Measurements from ENCODE around the gene TRABD2B. TPM values are rescaled to one million over a fixed set of nuclear protein-coding genes. Genes with fewer than 3 reads are reported as not detected.

TRABD2B gene
- total RNA-seq, 6 donors from 2014 or later, result under 0.01 to 2.1 (median 0.62) TPM

GRCh38 chr1:47907177-47907528, 90.0 kb downstream of the TRABD2B start:
- DNase-seq (no peak), ATAC-seq (ENCODE audit: low FRiP score in 2 of 2) (no peak)
- Histone ChIP-seq H3K27ac (no peak overlapping the region), H3K36me3 (no peaks in the 10 kb centered on the region), H3K4me1 (peaks cover 5 to 9% (median 8%) of the 10 kb centered on the region in 4 donors), H3K4me3 (no peak overlapping the region), H3K9me3 (no peaks in the 10 kb centered on the region), H3K27me3 (no peaks in the 10 kb centered on the region)
- 65 to 79% methylated on average over 1 of the region's 1 CpG for WGBS, 2 donors
- TF ChIP-seq EP300 (IDR thresholded peaks at IDR 0.05), result no peak

- DNase-seq (peak in 1 of 2 donors; percentile 60), ATAC-seq (ENCODE audit: low FRiP score in 2 of 2) (no peak)
- Histone ChIP-seq H3K36me3 (no peaks in the 10 kb centered on the region), H3K4me1 (peaks cover 5 to 9% (median 8%) of the 10 kb centered on the region in 4 donors), H3K4me3 (no peak overlapping the region), H3K27ac (no peak overlapping the region), H3K9me3 (no peaks in the 10 kb centered on the region), H3K27me3 (no peaks in the 10 kb centered on the region)
- WGBS, 2 donors, result 65 to 73% methylated on average over 6 to 14 of the region's 14 CpGs
- TF ChIP-seq POLR2AphosphoS5 (IDR thresholded peaks at IDR 0.05), result no peak
Observed at GRCh38 chr1:47906527-47907176, 90.5 kb downstream of the TRABD2B start.

- 41 to 45% methylated on average over 4 of the region's 4 CpGs for WGBS, 2 donors
- no peak for TF ChIP-seq CTCF (IDR thresholded peaks at IDR 0.05)
- TF ChIP-seq POLR2AphosphoS5 (IDR thresholded peaks at IDR 0.05), result peak in 1 of 2 donors; percentile 33
- no peak for TF ChIP-seq POLR2A (IDR thresholded peaks at IDR 0.05)
- peak in 1 of 4 donors; percentile 14 for TF ChIP-seq EP300 (IDR thresholded peaks at IDR 0.05)
- H3K9me3 ChIP-seq, result no peaks in the 10 kb centered on the region
- peak; percentile 44 to 85 for ATAC-seq (ENCODE audit: low FRiP score in 2 of 2)
- no peaks in the 10 kb centered on the region for H3K27me3 ChIP-seq
- H3K4me3 ChIP-seq, result no peak overlapping the region
- DNase-seq, result peak in 1 of 2 donors; percentile 83
- H3K27ac ChIP-seq, result no peak overlapping the region
- no peaks in the 10 kb centered on the region for H3K36me3 ChIP-seq
- H3K4me1 ChIP-seq, result peaks cover 5 to 9% (median 8%) of the 10 kb centered on the region in 4 donors
Observed at GRCh38 chr1:47906009-47906432, 91.2 kb downstream of the TRABD2B start.

- DNase-seq (no peak), ATAC-seq (ENCODE audit: low FRiP score in 2 of 2) (no peak)
- Histone ChIP-seq H3K27me3 (no peaks in the 10 kb centered on the region), H3K4me1 (peaks cover 5 to 9% (median 8%) of the 10 kb centered on the region in 4 donors), H3K27ac (no peak overlapping the region), H3K36me3 (no peaks in the 10 kb centered on the region), H3K4me3 (no peak overlapping the region), H3K9me3 (no peaks in the 10 kb centered on the region)
- TF ChIP-seq CTCF (IDR thresholded peaks at IDR 0.05), result no peak
- no peak for TF ChIP-seq POLR2AphosphoS5 (IDR thresholded peaks at IDR 0.05)
- no peak for TF ChIP-seq EP300 (IDR thresholded peaks at IDR 0.05)
- TF ChIP-seq POLR2A (IDR thresholded peaks at IDR 0.05), result no peak
Observed at GRCh38 chr1:47903723-47904122, 93.5 kb downstream of the TRABD2B start.

GRCh38 chr1:47901001-47901575, 96.1 kb downstream of the TRABD2B start:
- H3K27ac ChIP-seq, result no peak overlapping the region
- no peak for DNase-seq
- no peaks in the 10 kb centered on the region for H3K36me3 ChIP-seq
- 87 to 99% methylated on average over 3 of the region's 3 CpGs for WGBS, 2 donors
- H3K4me1 ChIP-seq, result peaks cover 0 to 5% (median under 1%) of the 10 kb centered on the region in 4 donors
- no peak for ATAC-seq (ENCODE audit: low FRiP score in 2 of 2)
- TF ChIP-seq POLR2AphosphoS5 (IDR thresholded peaks at IDR 0.05) (no peak), CTCF (IDR thresholded peaks at IDR 0.05) (no peak)
- no peaks in the 10 kb centered on the region for H3K9me3 ChIP-seq
- no peaks in the 10 kb centered on the region for H3K27me3 ChIP-seq
- no peak overlapping the region for H3K4me3 ChIP-seq

Measured in upper lobe of left lung (tissue), 6 donors.